OCI-LY7 (cell line): ENCODE results near the gene BICD2. TPM values are rescaled to one million over a fixed set of nuclear protein-coding genes. Genes with fewer than 3 reads are reported as not detected.

Experiments
- BruUV-seq: library from RNA; stranded (reverse); fragments of 400-500 nt; replicated peaks from 2 replicates; lab custom pipeline; 2021; lab: Mats Ljungman, UMichigan
- CTCF ChIA-PET: fragments of 300-600 bp; sonication (Branson Sonifier 250); formaldehyde crosslinking; loops from one replicate; lab custom pipeline; 2022; ENCODE audit warnings: antibody characterized with exemption; ENCODE audit not compliant: unreplicated experiment; lab: Charles Lee
- POLR2A ChIA-PET: fragments of 300-600 bp; sonication (Branson Sonifier 250); formaldehyde crosslinking; loops from one replicate; lab custom pipeline; 2022; ENCODE audit warnings: antibody characterized with exemption; lab: Charles Lee
- DNase-seq: peaks from one replicate; pipeline ENCODE4 v3.0.0-alpha.2; 2015; ENCODE audit warnings: low spot score
- H2AFZ ChIP-seq: fragments of 200-600 bp; sonication (generic), shearing (Covaris generic); 2 replicates; pipeline ENCODE4 v1.6.1; 2014; ENCODE audit warnings: mild to moderate bottlenecking, antibody characterized with exemption, low read length, moderate library complexity
- H3K27ac ChIP-seq: fragments of 200-600 bp; sonication (generic); 2 replicates; pipeline ENCODE4 v1.5.1; 2014; ENCODE audit warnings: mixed run types, low read depth, mild to moderate bottlenecking, moderate library complexity, low read length, inconsistent platforms; ENCODE audit not compliant: poor library complexity, severe bottlenecking
- H3K36me3 ChIP-seq: fragments of 200-600 bp; sonication (generic); 2 replicates; pipeline ENCODE4 v1.6.1; 2014; ENCODE audit warnings: mild to moderate bottlenecking, antibody characterized with exemption, low read length, moderate library complexity, mixed read lengths; ENCODE audit not compliant: insufficient read depth
- H3K4me1 ChIP-seq: fragments of 200-600 bp; sonication (generic); 2 replicates; pipeline ENCODE4 v1.5.1; 2014; ENCODE audit warnings: mild to moderate bottlenecking, low read length; ENCODE audit not compliant: insufficient read depth, poor library complexity, severe bottlenecking
- H3K4me2 ChIP-seq: fragments of 200-600 bp; sonication (generic); 2 replicates; pipeline ENCODE4 v1.6.1; 2014; ENCODE audit warnings: mild to moderate bottlenecking, low read length
- H3K4me3 ChIP-seq: fragments of 200-600 bp; sonication (generic); 2 replicates; pipeline ENCODE4 v1.5.1; 2014; ENCODE audit warnings: mild to moderate bottlenecking, low read depth, low read length; ENCODE audit not compliant: poor library complexity, severe bottlenecking
- H3K79me2 ChIP-seq: fragments of 200-600 bp; sonication (generic); 2 replicates; pipeline ENCODE4 v1.6.1; 2016; ENCODE audit warnings: low read depth, mild to moderate bottlenecking, low read length, moderate library complexity, mixed read lengths; ENCODE audit not compliant: insufficient read depth
- H3K9me2 ChIP-seq: fragments of 200-600 bp; sonication (generic); 2 replicates; pipeline ENCODE4 v1.6.1; 2016; ENCODE audit warnings: mild to moderate bottlenecking, low read length, mixed read lengths; ENCODE audit not compliant: insufficient read depth
- H3K9me3 ChIP-seq: fragments of 200-600 bp; sonication (generic); 2 replicates; pipeline ENCODE4 v1.6.1; 2014; ENCODE audit warnings: mild to moderate bottlenecking, mixed run types, low read length, mixed read lengths
- H4K20me1 ChIP-seq: fragments of 200-600 bp; sonication (generic); 2 replicates; pipeline ENCODE4 v1.6.1; 2014; ENCODE audit warnings: mild to moderate bottlenecking, antibody characterized with exemption, low read length, moderate library complexity, mixed read lengths; ENCODE audit not compliant: insufficient read depth
- EZH2phosphoT487 ChIP-seq: fragments of 200-600 bp; sonication (generic); IDR thresholded peaks from 2 replicates; pipeline ENCODE4 v1.6.1; 2018; ENCODE audit warnings: low read depth, borderline replicate concordance, mild to moderate bottlenecking, mixed run types, antibody characterized with exemption, low read length, moderate library complexity, mixed read lengths
- intact Hi-C: fragments of 100-400 bp; cut with micrococcal nuclease; formaldehyde crosslinking; loops from one replicate; pipeline ENCODE4 v1.10.0; 2022; ENCODE audit not compliant: unreplicated experiment
- total RNA-seq, 2 experiments: library from RNA; depleted of rRNA in 1 of 2; stranded (reverse); fragments of >200 nt in 1 of 2; shearing (Covaris generic) in 1 of 2; gene quantifications; 2 replicates each; pipeline ENCODE4 v1.2.3, GENCODE V29; 2014 to 2022
- TF ChIP-seq, protein P1 (sequence below): fragments of 200-600 bp; sonication (generic); conservative IDR thresholded peaks from 2 replicates; pipeline ENCODE4 v1.5.1; 2014; ENCODE audit warnings: mild to moderate bottlenecking, antibody characterized with exemption, low read length, moderate library complexity, mixed read lengths

The BICD2 gene
- total RNA-seq, 2 experiments from 2014 or later: 46.5 to 71.0 TPM

DNA sequence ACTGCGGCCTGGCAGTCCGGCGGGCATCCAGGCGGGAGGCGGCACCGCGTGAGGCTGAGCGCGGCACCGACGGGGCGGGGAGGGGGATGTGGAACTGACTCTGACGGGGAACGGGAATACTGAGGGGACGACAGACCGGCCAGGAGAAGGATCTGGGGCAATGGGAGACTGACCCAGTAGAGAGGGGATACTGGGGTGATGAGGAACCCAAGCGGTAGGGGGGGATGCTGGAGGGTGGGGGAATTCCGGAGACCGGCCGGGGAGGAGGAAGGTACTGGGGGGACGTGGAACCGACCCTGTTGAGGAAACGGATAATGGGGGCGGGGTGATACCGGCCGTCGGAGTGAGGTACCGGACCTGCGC, 95.1 kb downstream of the BICD2 start:
- H3K27ac ChIP-seq: peak overlapping the region; percentile 34
- H2AFZ ChIP-seq: peak overlapping the region; percentile 69
- peaks cover 6% of the 10 kb centered on the region; the same call in 1 of the 2 replicates for H4K20me1 ChIP-seq
- no peaks in the 10 kb centered on the region for H3K9me3 ChIP-seq
- H3K4me2 ChIP-seq: peak overlapping the region; percentile 85
- CTCF ChIA-PET: no interaction called here
- no TSS peak for BruUV-seq
- peak overlapping the region; percentile 77 for H3K4me3 ChIP-seq
- no peaks in the 10 kb centered on the region for H3K9me2 ChIP-seq
- H3K79me2 ChIP-seq: peaks cover 39% of the 10 kb centered on the region; the same call in 1 of the 2 replicates
- H3K36me3 ChIP-seq: peaks cover 18% of the 10 kb centered on the region; the same call in 1 of the 2 replicates
- intact Hi-C loops: no loop called here
- DNase-seq: no peak
- peaks cover 23% of the 10 kb centered on the region for H3K4me1 ChIP-seq
- POLR2A ChIA-PET: interaction anchor here (0.6 to 1.1 kb wide), 3 partner anchors 51 to 348 kb away, joined by 3 to 5 read pairs (median 3); no protein-coding TSS in a partner anchor
- TF ChIP-seq EZH2phosphoT487: no peak
- TF ChIP-seq, protein P1, sequence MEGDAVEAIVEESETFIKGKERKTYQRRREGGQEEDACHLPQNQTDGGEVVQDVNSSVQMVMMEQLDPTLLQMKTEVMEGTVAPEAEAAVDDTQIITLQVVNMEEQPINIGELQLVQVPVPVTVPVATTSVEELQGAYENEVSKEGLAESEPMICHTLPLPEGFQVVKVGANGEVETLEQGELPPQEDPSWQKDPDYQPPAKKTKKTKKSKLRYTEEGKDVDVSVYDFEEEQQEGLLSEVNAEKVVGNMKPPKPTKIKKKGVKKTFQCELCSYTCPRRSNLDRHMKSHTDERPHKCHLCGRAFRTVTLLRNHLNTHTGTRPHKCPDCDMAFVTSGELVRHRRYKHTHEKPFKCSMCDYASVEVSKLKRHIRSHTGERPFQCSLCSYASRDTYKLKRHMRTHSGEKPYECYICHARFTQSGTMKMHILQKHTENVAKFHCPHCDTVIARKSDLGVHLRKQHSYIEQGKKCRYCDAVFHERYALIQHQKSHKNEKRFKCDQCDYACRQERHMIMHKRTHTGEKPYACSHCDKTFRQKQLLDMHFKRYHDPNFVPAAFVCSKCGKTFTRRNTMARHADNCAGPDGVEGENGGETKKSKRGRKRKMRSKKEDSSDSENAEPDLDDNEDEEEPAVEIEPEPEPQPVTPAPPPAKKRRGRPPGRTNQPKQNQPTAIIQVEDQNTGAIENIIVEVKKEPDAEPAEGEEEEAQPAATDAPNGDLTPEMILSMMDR: no peak

DNA sequence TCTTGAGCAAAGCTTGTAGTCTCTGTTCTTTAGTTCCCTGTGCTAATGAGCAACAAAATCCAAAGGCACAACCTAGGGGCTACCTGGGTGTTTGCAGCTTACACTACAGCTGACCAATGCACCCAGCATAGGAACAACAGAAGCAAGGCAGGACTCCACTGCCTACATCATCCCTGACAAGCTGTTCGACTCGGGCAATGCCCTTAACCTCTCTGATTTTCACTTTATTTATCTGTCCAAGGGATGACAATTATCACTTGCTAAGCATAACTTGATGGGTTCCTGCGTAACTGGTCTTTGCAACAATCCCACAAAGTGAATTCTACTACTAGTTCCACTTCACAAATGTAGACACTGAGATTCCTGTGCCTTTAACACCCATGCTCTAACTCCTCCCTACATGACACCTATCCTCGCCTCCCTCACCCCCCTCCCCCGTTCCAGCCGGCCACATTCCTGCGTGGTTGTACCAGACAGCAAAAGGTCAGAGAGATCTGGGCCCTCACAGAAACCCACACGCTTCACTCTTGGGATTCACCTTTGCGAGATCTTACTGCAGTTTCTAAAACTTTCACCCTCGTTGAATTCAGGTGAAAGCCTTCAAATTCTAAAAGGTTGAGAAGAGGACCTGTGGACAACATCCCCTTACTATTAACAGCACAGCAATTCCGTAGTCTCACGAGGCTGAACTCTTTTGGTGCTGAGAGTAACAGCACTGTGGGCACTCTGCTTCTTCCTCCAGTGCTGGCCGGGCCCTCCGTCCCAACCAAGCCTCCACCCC, 95.7 kb downstream of the BICD2 start:
- H3K4me3 ChIP-seq: peak overlapping the region; percentile 77
- peak; percentile 27 for DNase-seq
- TF ChIP-seq, protein P1: no peak
- TF ChIP-seq EZH2phosphoT487: no peak
- POLR2A ChIA-PET: interaction anchor here (0.8 kb wide), 1 partner anchor 552 kb away, joined by 5 read pairs; no protein-coding TSS in a partner anchor
- peaks cover 23% of the 10 kb centered on the region; the same call in 1 of the 2 replicates for H3K36me3 ChIP-seq
- H4K20me1 ChIP-seq: peaks cover 6% of the 10 kb centered on the region; the same call in 1 of the 2 replicates
- no peaks in the 10 kb centered on the region for H3K9me3 ChIP-seq
- intact Hi-C loops: no loop called here
- TSS peak; percentile 77 for BruUV-seq
- CTCF ChIA-PET: no interaction called here
- H3K4me1 ChIP-seq: peaks cover 26% of the 10 kb centered on the region
- peak overlapping the region; percentile 69; the same call in 1 of the 2 replicates for H2AFZ ChIP-seq
- peaks cover 40% of the 10 kb centered on the region; the same call in 1 of the 2 replicates for H3K79me2 ChIP-seq
- H3K4me2 ChIP-seq: peak overlapping the region; percentile 85
- peak overlapping the region; percentile 34 for H3K27ac ChIP-seq
- no peaks in the 10 kb centered on the region for H3K9me2 ChIP-seq
